Astrocyte (in vitro differentiated cells and primary cell): Measurements from ENCODE around the gene FREY1. TPM values are rescaled to one million over a fixed set of nuclear protein-coding genes. Genes with fewer than 3 reads are reported as not detected.

ENCODE experiments used
- DNase-seq: peaks from one replicate; pipeline ENCODE4 v3.0.0-alpha.2; 2010; ENCODE audit warnings: low read depth
- FAIRE-seq: peaks from 2 replicates; lab custom pipeline; 2011; peaks lifted over from hg19 to GRCh38; lab: Jason Lieb, UNC
- H2AFZ ChIP-seq: 2 replicates; pipeline ENCODE4 v1.6.0; 2012; ENCODE audit warnings: low read depth, low read length, inconsistent platforms
- H3K27ac ChIP-seq: 2 replicates; pipeline ENCODE4 v1.5.1; 2011; ENCODE audit warnings: low read depth, low read length, inconsistent platforms
- H3K27me3 ChIP-seq: 2 replicates; pipeline ENCODE4 v1.6.0; 2011; ENCODE audit warnings: low read length, inconsistent platforms; ENCODE audit not compliant: insufficient read depth
- H3K36me3 ChIP-seq: 2 replicates; pipeline ENCODE4 v1.5.1; 2011; ENCODE audit warnings: low read length, inconsistent platforms; ENCODE audit not compliant: insufficient read depth
- H3K4me1 ChIP-seq: 2 replicates; pipeline ENCODE4 v1.5.1; 2011; ENCODE audit warnings: low read length, inconsistent platforms; ENCODE audit not compliant: insufficient read depth
- H3K4me2 ChIP-seq: 2 replicates; pipeline ENCODE4 v1.6.0; 2012; ENCODE audit warnings: low read length, inconsistent platforms
- H3K4me3 ChIP-seq: 2 replicates; pipeline ENCODE4 v1.5.1; 2011; ENCODE audit warnings: low read depth, mild to moderate bottlenecking, low read length, inconsistent platforms; ENCODE audit not compliant: insufficient read depth
- H3K79me2 ChIP-seq: 2 replicates; pipeline ENCODE4 v1.6.0; 2012; ENCODE audit warnings: mild to moderate bottlenecking, low read length, inconsistent platforms; ENCODE audit not compliant: insufficient read depth
- H3K9ac ChIP-seq: 2 replicates; pipeline ENCODE4 v1.6.0; 2012; ENCODE audit warnings: mild to moderate bottlenecking, low read length, inconsistent platforms
- H3K9me3 ChIP-seq: 2 replicates; pipeline ENCODE4 v1.5.1; 2012; ENCODE audit warnings: low read depth, mild to moderate bottlenecking, low read length, inconsistent platforms; ENCODE audit not compliant: insufficient read depth
- H4K20me1 ChIP-seq: 2 replicates; pipeline ENCODE4 v1.6.0; 2012; ENCODE audit warnings: low read length, inconsistent platforms; ENCODE audit not compliant: insufficient read depth
- H3K27ac Mint-ChIP-seq: one replicate; pipeline ENCODE4 v1.8.0; 2021; ENCODE audit warnings: mild to moderate bottlenecking, mixed read lengths; ENCODE audit not compliant: unreplicated experiment
- H3K27me3 Mint-ChIP-seq: one replicate; pipeline ENCODE4 v1.8.0; 2021; ENCODE audit warnings: low read depth, mixed read lengths; ENCODE audit not compliant: unreplicated experiment
- H3K36me3 Mint-ChIP-seq: one replicate; pipeline ENCODE4 v1.8.0; 2021; ENCODE audit warnings: low read depth, mixed read lengths; ENCODE audit not compliant: unreplicated experiment
- H3K4me1 Mint-ChIP-seq: one replicate; pipeline ENCODE4 v1.8.0; 2021; ENCODE audit warnings: low read depth, mixed read lengths; ENCODE audit not compliant: unreplicated experiment
- H3K4me3 Mint-ChIP-seq: one replicate; pipeline ENCODE4 v1.8.0; 2021; ENCODE audit warnings: mild to moderate bottlenecking, moderate library complexity, mixed read lengths; ENCODE audit not compliant: unreplicated experiment
- H3K9me3 Mint-ChIP-seq: one replicate; pipeline ENCODE4 v1.8.0; 2021; ENCODE audit warnings: mild to moderate bottlenecking, mixed read lengths; ENCODE audit not compliant: unreplicated experiment
- EZH2 ChIP-seq: IDR thresholded peaks from 2 replicates; pipeline ENCODE4 v1.6.1; 2012; ENCODE audit warnings: mild to moderate bottlenecking, low read length, inconsistent platforms; ENCODE audit not compliant: insufficient read depth
- total RNA-seq: library from RNA; stranded (reverse); gene quantifications from 2 replicates; pipeline ENCODE4 v1.2.1, GENCODE V29; 2021
- TF ChIP-seq, protein P1 (sequence below): IDR thresholded peaks from 2 replicates; pipeline ENCODE4 v1.5.1; 2011; ENCODE audit warnings: low read depth, mild to moderate bottlenecking, inconsistent platforms, low read length, moderate library complexity; ENCODE audit not compliant: insufficient read depth

FREY1 gene
- total RNA-seq, 1 donor from 2014 or later = 0.79 TPM

GRCh38 chr11:45909594-45910475 lies 2.8 kb upstream of the FREY1 start:
- no peak for FAIRE-seq

GRCh38 chr11:45907911-45908370 lies 870 bp upstream of the FREY1 start:
- FAIRE-seq = no peak
- H3K79me2 ChIP-seq = no peaks in the 10 kb centered on the region
- no peak overlapping the region for H3K4me3 ChIP-seq
- H3K27ac ChIP-seq = no peak overlapping the region
- H2AFZ ChIP-seq = no peak overlapping the region
- no peaks in the 10 kb centered on the region for H3K4me1 Mint-ChIP-seq
- peaks cover 8% of the 10 kb centered on the region for H4K20me1 ChIP-seq
- no peaks in the 10 kb centered on the region for H3K9me3 ChIP-seq
- H3K9ac ChIP-seq = no peak overlapping the region
- no peak for DNase-seq
- peaks cover 7% of the 10 kb centered on the region for H3K36me3 Mint-ChIP-seq
- no peaks in the 10 kb centered on the region for H3K36me3 ChIP-seq
- no peaks in the 10 kb centered on the region for H3K27me3 ChIP-seq
- H3K4me2 ChIP-seq = no peak overlapping the region
- H3K27me3 Mint-ChIP-seq = no peaks in the 10 kb centered on the region
- H3K27ac Mint-ChIP-seq = no peak overlapping the region
- TF ChIP-seq, protein P1, sequence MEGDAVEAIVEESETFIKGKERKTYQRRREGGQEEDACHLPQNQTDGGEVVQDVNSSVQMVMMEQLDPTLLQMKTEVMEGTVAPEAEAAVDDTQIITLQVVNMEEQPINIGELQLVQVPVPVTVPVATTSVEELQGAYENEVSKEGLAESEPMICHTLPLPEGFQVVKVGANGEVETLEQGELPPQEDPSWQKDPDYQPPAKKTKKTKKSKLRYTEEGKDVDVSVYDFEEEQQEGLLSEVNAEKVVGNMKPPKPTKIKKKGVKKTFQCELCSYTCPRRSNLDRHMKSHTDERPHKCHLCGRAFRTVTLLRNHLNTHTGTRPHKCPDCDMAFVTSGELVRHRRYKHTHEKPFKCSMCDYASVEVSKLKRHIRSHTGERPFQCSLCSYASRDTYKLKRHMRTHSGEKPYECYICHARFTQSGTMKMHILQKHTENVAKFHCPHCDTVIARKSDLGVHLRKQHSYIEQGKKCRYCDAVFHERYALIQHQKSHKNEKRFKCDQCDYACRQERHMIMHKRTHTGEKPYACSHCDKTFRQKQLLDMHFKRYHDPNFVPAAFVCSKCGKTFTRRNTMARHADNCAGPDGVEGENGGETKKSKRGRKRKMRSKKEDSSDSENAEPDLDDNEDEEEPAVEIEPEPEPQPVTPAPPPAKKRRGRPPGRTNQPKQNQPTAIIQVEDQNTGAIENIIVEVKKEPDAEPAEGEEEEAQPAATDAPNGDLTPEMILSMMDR = no peak
- no peak for TF ChIP-seq EZH2
- H3K4me1 ChIP-seq = no peaks in the 10 kb centered on the region
- H3K9me3 Mint-ChIP-seq = peaks cover 2% of the 10 kb centered on the region
- no peak overlapping the region for H3K4me3 Mint-ChIP-seq

More at GRCh38 chr11:45909594-45910475, 2.8 kb upstream of the FREY1 start:
- Mint-ChIP-seq H3K27me3 (no peaks in the 10 kb centered on the region), H3K9me3 (no peaks in the 10 kb centered on the region), H3K4me3 (no peak overlapping the region), H3K27ac (no peak overlapping the region), H3K4me1 (no peaks in the 10 kb centered on the region), H3K36me3 (peaks cover 6% of the 10 kb centered on the region)
- Histone ChIP-seq H3K9ac (no peak overlapping the region), H3K4me2 (no peak overlapping the region), H2AFZ (no peak overlapping the region), H3K36me3 (no peaks in the 10 kb centered on the region), H3K4me1 (no peaks in the 10 kb centered on the region), H3K9me3 (no peaks in the 10 kb centered on the region), H3K4me3 (no peak overlapping the region), H3K79me2 (no peaks in the 10 kb centered on the region), H3K27me3 (no peaks in the 10 kb centered on the region), H3K27ac (no peak overlapping the region), H4K20me1 (peaks cover 8% of the 10 kb centered on the region)
- TF ChIP-seq, protein P1 = no peak
- TF ChIP-seq EZH2 = no peak
- no peak for DNase-seq
